HEK293T (cell line): ENCODE results near the gene CCDC159.

Source experiments
- BHLHE40 ChIP-seq: fragments of 450-650 bp; IDR thresholded peaks from 2 replicates; pipeline ENCODE4 v1.6.1; 2016; ENCODE audit warnings: mild to moderate bottlenecking, moderate library complexity, borderline replicate concordance
- CTBP1 ChIP-seq: fragments of 450-650 bp; IDR thresholded peaks from 2 replicates; pipeline ENCODE4 v1.6.1; 2016; ENCODE audit warnings: borderline replicate concordance
- ELF4 ChIP-seq: fragments of 450-650 bp; IDR thresholded peaks from 2 replicates; pipeline ENCODE4 v1.6.1; 2017; ENCODE audit warnings: antibody characterized with exemption
- FOXA1 ChIP-seq: fragments of 450-650 bp; IDR thresholded peaks from 2 replicates; pipeline ENCODE4 v1.6.1; 2016; ENCODE audit warnings: mild to moderate bottlenecking
- FOXK2 ChIP-seq: fragments of 450-650 bp; IDR thresholded peaks from 2 replicates; pipeline ENCODE4 v1.6.1; 2016; ENCODE audit warnings: mild to moderate bottlenecking
- FOXM1 ChIP-seq: fragments of 450-650 bp; IDR thresholded peaks from 2 replicates; pipeline ENCODE4 v1.6.1; 2017; ENCODE audit warnings: mild to moderate bottlenecking, borderline replicate concordance
- LEF1 ChIP-seq: fragments of 450-650 bp; IDR thresholded peaks from 2 replicates; pipeline ENCODE4 v1.6.1; 2017; ENCODE audit warnings: mild to moderate bottlenecking, borderline replicate concordance
- PKNOX1 ChIP-seq: fragments of 450-650 bp; IDR thresholded peaks from 2 replicates; pipeline ENCODE4 v1.6.1; 2016
- SP1 ChIP-seq: fragments of 450-650 bp; IDR thresholded peaks from 2 replicates; pipeline ENCODE4 v1.6.1; 2017
- TARDBP ChIP-seq: fragments of 450-650 bp; IDR thresholded peaks from 2 replicates; pipeline ENCODE4 v1.6.1; 2016

- TF ChIP-seq FOXA1 (no peak), TARDBP (no peak), BHLHE40 (no peak), FOXK2 (no peak), PKNOX1 (no peak), FOXM1 (no peak), ELF4 (no peak), SP1 (no peak), CTBP1 (no peak), LEF1 (no peak)
Measured at GRCh38 chr19:11364935-11365334, 18.6 kb downstream of the CCDC159 start.
